Mesangial cell (primary cell): ENCODE data around the gene PPP1R8. TPM values are rescaled to one million over a fixed set of nuclear protein-coding genes. Genes with fewer than 3 reads are reported as not detected.

Experiments
- total RNA-seq: library from RNA; depleted of rRNA; stranded (reverse); fragments of >200 nt; gene quantifications from 2 replicates; pipeline ENCODE4 v1.2.3, GENCODE V29; 2015

Gene PPP1R8
- total RNA-seq, result 30.3 and 35.5 TPM in 2 replicates

GRCh38 chr1:27830621-27831440 lies at the start of gene PPP1R8:
PPP1R8 (plus strand) TSS chr1:27830782; CDS start chr1:27830836, 54 bp downstream.

GRCh38 chr1:27872059-27872801 lies 41.6 kb downstream of the PPP1R8 start, which contains the start of gene THEMIS2:
THEMIS2 (plus strand) TSS chr1:27872544; CDS start chr1:27872572, 28 bp downstream.

Other genes with a start within 250 kb of the PPP1R8 start
- gene AHDC1, start 226.6 kb upstream of the PPP1R8 start, total RNA-seq, result 12.4 and 29.7 TPM in 2 replicates
- under 0.01 TPM in 1 of 2 replicates, not detected in the other for gene FGR, start 195.6 kb upstream of the PPP1R8 start, total RNA-seq
- 17.8 and 32.6 TPM in 2 replicates for gene IFI6, start 158.6 kb upstream of the PPP1R8 start, total RNA-seq
- 5.7 and 7.3 TPM in 2 replicates for gene FAM76A, start 104.8 kb upstream of the PPP1R8 start, total RNA-seq
- 22.3 and 39.8 TPM in 2 replicates for gene STX12, start 57.6 kb upstream of the PPP1R8 start, total RNA-seq
- gene THEMIS2, start 41.8 kb downstream of the PPP1R8 start, total RNA-seq, result 8.5 and 27.8 TPM in 2 replicates
- gene RPA2, start 83.8 kb downstream of the PPP1R8 start, total RNA-seq, result 29.8 and 56.1 TPM in 2 replicates
- 2.3 and 24.8 TPM in 2 replicates for gene SMPDL3B, start 104.2 kb downstream of the PPP1R8 start, total RNA-seq
- 8.3 and 11.4 TPM in 2 replicates for gene XKR8, start 129.2 kb downstream of the PPP1R8 start, total RNA-seq